ENCODE results near the gene VMAC. TPM values are rescaled to one million over a fixed set of nuclear protein-coding genes. Genes with fewer than 3 reads are reported as not detected.

The VMAC gene
- total and polyA plus RNA-seq, 2 of the 13 experiments (the other 11 are each of a cell fraction or from before 2014, with no cell fraction given): 2.4 TPM

DNA sequence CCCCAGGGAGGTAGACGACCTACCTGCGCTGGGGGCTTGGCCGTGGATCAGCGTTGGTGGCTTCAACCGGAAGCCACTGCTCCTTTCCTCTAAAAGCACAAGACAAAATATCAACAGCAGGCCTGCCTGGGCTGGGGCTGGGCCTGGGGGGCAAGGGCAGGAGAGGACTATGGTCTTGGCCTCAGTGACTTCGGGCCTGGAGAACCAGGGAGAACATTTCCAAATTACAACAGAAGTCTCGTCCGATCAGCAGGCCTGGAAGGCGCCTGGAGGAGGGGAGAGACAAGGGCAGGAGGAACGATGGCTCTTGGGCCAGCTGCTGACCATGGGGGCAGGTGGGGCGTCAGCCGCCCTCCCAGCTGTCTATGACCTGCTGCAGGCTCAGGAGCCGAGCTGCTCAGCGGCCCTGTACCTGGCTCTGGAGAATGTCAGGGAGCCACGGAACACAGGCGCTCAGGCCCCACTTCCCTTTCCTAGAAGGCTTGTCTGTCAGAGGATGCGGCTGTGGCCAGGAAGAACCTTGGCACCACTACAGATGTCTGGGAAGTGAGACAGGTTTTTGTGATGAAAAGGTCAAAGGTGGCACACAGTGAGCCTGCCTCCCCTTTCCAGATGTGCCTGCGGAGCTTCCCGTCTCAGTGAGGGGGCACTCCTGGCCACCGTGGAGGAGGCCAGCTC is 28.9 kb downstream of the VMAC start:
- no peak for FAIRE-seq
- Histone ChIP-seq H3K27ac (ENCODE audit: extremely low read length, insufficient read depth, low read length) (no peak overlapping the region), H2AFZ (ENCODE audit: low read length) (no peak overlapping the region), H3K9me3 (ENCODE audit: low read length) (no peaks in the 10 kb centered on the region), H3K9ac (ENCODE audit: insufficient read depth, low read depth, low read length) (no peak overlapping the region), H3K4me3 (replicated peaks in 1 of 3; ENCODE audit: insufficient read depth in 1 of 3, low read depth in 2 of 3, low read length in 3 of 3) (no peak overlapping the region), H4K20me1 (ENCODE audit: insufficient read depth, low read length) (peaks cover 36% of the 10 kb centered on the region; the same call in 1 of the 2 replicates), H3K4me1 (ENCODE audit: insufficient read depth, low read length) (no peaks in the 10 kb centered on the region), H3K27me3 (ENCODE audit: control insufficient read depth in 1 of 2, insufficient read depth in 2 of 2, low read length in 2 of 2) (no peaks in the 10 kb centered on the region), H3K79me2 (ENCODE audit: insufficient read depth, low read length) (peaks cover 31% of the 10 kb centered on the region), H3K4me2 (ENCODE audit: low read depth, low read length) (no peak overlapping the region), H3K36me3 (replicated peaks in 1 of 2; ENCODE audit: control insufficient read depth in 1 of 2, insufficient read depth in 2 of 2, low read length in 2 of 2) (peaks cover 57 to 88% of the 10 kb centered on the region in 2 experiments)
- ChIA-PET POLR2A (interaction anchor here (1.1 kb wide), 1 partner anchor 11 kb away, joined by 3 read pairs; no protein-coding TSS in a partner anchor), CTCF (ENCODE audit: low intra/inter-chr PET ratio, low total read pairs) (no interaction called here)
- ATAC-seq: no peak
- intact Hi-C loops (cut with micrococcal nuclease; ENCODE audit: unreplicated experiment) (no loop called here), in situ Hi-C loops (cut with HindIII; ENCODE audit: extremely low pct_ligation_motif_present, low pct_unique_long_range_greater_than_20kb) (no loop called here)
- no TSS peak for BruUV-seq (replicated peaks)
- no peak for DNase-seq (ENCODE audit: low spot score)
- WGBS (ENCODE audit: low lambda C conversion rate): 95% methylated on average over 17 of the region's 20 CpGs
- TF ChIP-seq ZNF44 (CRISPR knock-in tag; IDR thresholded peaks at IDR 0.05) (no peak), ESRRA (CRISPR knock-in tag; IDR thresholded peaks at IDR 0.05; ENCODE audit: low read depth) (no peak), ZNF720 (CRISPR knock-in tag; IDR thresholded peaks at IDR 0.05) (no peak), GTF2F1 (IDR thresholded peaks at IDR 0.05; ENCODE audit: low read length) (no peak), ZNF17 (CRISPR knock-in tag; IDR thresholded peaks at IDR 0.05) (no peak), IKZF1 (IDR thresholded peaks at IDR 0.05) (no peak), STAG1 (CRISPR knock-in tag; IDR thresholded peaks at IDR 0.05) (no peak), NRL (CRISPR knock-in tag; IDR thresholded peaks at IDR 0.05; ENCODE audit: borderline replicate concordance) (no peak), HDAC6 (IDR thresholded peaks at IDR 0.05; ENCODE audit: low read depth, low read length) (no peak)
- TF ChIP-seq, protein P1, sequence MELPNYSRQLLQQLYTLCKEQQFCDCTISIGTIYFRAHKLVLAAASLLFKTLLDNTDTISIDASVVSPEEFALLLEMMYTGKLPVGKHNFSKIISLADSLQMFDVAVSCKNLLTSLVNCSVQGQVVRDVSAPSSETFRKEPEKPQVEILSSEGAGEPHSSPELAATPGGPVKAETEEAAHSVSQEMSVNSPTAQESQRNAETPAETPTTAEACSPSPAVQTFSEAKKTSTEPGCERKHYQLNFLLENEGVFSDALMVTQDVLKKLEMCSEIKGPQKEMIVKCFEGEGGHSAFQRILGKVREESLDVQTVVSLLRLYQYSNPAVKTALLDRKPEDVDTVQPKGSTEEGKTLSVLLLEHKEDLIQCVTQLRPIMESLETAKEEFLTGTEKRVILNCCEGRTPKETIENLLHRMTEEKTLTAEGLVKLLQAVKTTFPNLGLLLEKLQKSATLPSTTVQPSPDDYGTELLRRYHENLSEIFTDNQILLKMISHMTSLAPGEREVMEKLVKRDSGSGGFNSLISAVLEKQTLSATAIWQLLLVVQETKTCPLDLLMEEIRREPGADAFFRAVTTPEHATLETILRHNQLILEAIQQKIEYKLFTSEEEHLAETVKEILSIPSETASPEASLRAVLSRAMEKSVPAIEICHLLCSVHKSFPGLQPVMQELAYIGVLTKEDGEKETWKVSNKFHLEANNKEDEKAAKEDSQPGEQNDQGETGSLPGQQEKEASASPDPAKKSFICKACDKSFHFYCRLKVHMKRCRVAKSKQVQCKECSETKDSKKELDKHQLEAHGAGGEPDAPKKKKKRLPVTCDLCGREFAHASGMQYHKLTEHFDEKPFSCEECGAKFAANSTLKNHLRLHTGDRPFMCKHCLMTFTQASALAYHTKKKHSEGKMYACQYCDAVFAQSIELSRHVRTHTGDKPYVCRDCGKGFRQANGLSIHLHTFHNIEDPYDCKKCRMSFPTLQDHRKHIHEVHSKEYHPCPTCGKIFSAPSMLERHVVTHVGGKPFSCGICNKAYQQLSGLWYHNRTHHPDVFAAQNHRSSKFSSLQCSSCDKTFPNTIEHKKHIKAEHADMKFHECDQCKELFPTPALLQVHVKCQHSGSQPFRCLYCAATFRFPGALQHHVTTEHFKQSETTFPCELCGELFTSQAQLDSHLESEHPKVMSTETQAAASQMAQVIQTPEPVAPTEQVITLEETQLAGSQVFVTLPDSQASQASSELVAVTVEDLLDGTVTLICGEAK (IDR thresholded peaks at IDR 0.05): no peak
- TF ChIP-seq, protein P1 (CRISPR knock-in tag; IDR thresholded peaks at IDR 0.05): no peak
- TF ChIP-seq, protein P2, sequence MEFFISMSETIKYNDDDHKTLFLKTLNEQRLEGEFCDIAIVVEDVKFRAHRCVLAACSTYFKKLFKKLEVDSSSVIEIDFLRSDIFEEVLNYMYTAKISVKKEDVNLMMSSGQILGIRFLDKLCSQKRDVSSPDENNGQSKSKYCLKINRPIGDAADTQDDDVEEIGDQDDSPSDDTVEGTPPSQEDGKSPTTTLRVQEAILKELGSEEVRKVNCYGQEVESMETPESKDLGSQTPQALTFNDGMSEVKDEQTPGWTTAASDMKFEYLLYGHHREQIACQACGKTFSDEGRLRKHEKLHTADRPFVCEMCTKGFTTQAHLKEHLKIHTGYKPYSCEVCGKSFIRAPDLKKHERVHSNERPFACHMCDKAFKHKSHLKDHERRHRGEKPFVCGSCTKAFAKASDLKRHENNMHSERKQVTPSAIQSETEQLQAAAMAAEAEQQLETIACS (CRISPR knock-in tag; IDR thresholded peaks at IDR 0.05): no peak
